OCI-LY1 (cell line): Measurements from ENCODE around the gene KLF7.

ENCODE experiments used
- H2AFZ ChIP-seq: fragments of 200-600 bp; sonication (generic), shearing (Covaris generic); 2 replicates; pipeline ENCODE4 v1.6.0; 2014; ENCODE audit warnings: antibody characterized with exemption, mild to moderate bottlenecking, low read length
- H3F3A ChIP-seq: fragments of 200-600 bp; sonication (generic), shearing (Covaris generic); 2 replicates; pipeline ENCODE4 v1.6.0; 2014; ENCODE audit warnings: mild to moderate bottlenecking, antibody characterized with exemption, low read length, moderate library complexity; ENCODE audit not compliant: insufficient read depth
- H3K27ac ChIP-seq: fragments of 200-600 bp; sonication (generic); 2 replicates; pipeline ENCODE4 v1.5.1; 2014; ENCODE audit warnings: low read length, mixed run types, mild to moderate bottlenecking, low read depth; ENCODE audit not compliant: poor library complexity, severe bottlenecking
- H3K27me3 ChIP-seq: fragments of 200-600 bp; sonication (generic); 2 replicates; pipeline ENCODE4 v1.6.0; 2014; ENCODE audit warnings: antibody characterized with exemption, mild to moderate bottlenecking, low read length, moderate library complexity; ENCODE audit not compliant: insufficient read depth
- H3K36me3 ChIP-seq: fragments of 200-600 bp; sonication (generic); 2 replicates; pipeline ENCODE4 v1.6.1; 2014; ENCODE audit warnings: mild to moderate bottlenecking, antibody characterized with exemption, low read length, moderate library complexity, mixed read lengths; ENCODE audit not compliant: insufficient read depth
- H3K4me1 ChIP-seq: fragments of 200-600 bp; sonication (generic); 2 replicates; pipeline ENCODE4 v1.5.1; 2014; ENCODE audit warnings: mild to moderate bottlenecking, low read length, moderate library complexity; ENCODE audit not compliant: insufficient read depth, severe bottlenecking
- H3K4me2 ChIP-seq: fragments of 200-600 bp; sonication (generic), shearing (Covaris generic); 2 replicates; pipeline ENCODE4 v1.6.1; 2014; ENCODE audit warnings: low read length
- H3K4me3 ChIP-seq: fragments of 200-600 bp; sonication (generic); 2 replicates; pipeline ENCODE4 v1.5.1; 2014; ENCODE audit warnings: low read length, low read depth, mild to moderate bottlenecking, mixed read lengths; ENCODE audit not compliant: poor library complexity, severe bottlenecking
- H3K79me2 ChIP-seq: fragments of 200-600 bp; shearing (Covaris generic); 2 replicates; pipeline ENCODE4 v1.6.1; 2016; ENCODE audit warnings: mixed run types, low read length, mixed read lengths; ENCODE audit not compliant: insufficient read depth
- H3K9ac ChIP-seq: fragments of 200-600 bp; sonication (generic), shearing (Covaris generic); 2 replicates; pipeline ENCODE4 v1.6.1; 2014; ENCODE audit warnings: mild to moderate bottlenecking, low read length, mixed read lengths
- H3K9me2 ChIP-seq: fragments of 200-600 bp; sonication (generic), shearing (Covaris generic); 2 replicates; pipeline ENCODE4 v1.6.1; 2014; ENCODE audit warnings: low read depth, mild to moderate bottlenecking, low read length, mixed read lengths
- H3K9me3 ChIP-seq: fragments of 200-600 bp; shearing (Covaris generic); 2 replicates; pipeline ENCODE4 v1.6.1; 2014; ENCODE audit warnings: low read length, mixed read lengths
- H4K20me1 ChIP-seq: fragments of 200-600 bp; sonication (generic), shearing (Covaris generic); 2 replicates; pipeline ENCODE4 v1.6.0; 2016; ENCODE audit warnings: mild to moderate bottlenecking, low read length; ENCODE audit not compliant: insufficient read depth
- CTCF ChIP-seq: fragments of 200-600 bp; sonication (generic), shearing (Covaris generic); IDR thresholded peaks from 2 replicates; pipeline ENCODE4 v1.5.1; 2017; ENCODE audit warnings: mild to moderate bottlenecking, antibody characterized with exemption, low read length, moderate library complexity, mixed read lengths
- EZH2 ChIP-seq: fragments of 200-600 bp; sonication (generic), shearing (Covaris generic); IDR thresholded peaks from 2 replicates; pipeline ENCODE4 v1.8.0; 2017; ENCODE audit warnings: borderline replicate concordance, mixed run types, mild to moderate bottlenecking, antibody characterized with exemption, low read length, moderate library complexity, mixed read lengths

KLF7 gene

GRCh38 chr2:207133820-207134519, 31.8 kb downstream of the KLF7 start:
- Histone ChIP-seq H3K79me2 (no peaks in the 10 kb centered on the region), H3K4me2 (no peak overlapping the region), H3K9ac (no peak overlapping the region)

GRCh38 chr2:207133458-207133819, 32.3 kb downstream of the KLF7 start:
- Histone ChIP-seq H3F3A (no peaks in the 10 kb centered on the region), H3K36me3 (no peaks in the 10 kb centered on the region), H3K4me1 (no peaks in the 10 kb centered on the region), H3K27ac (no peak overlapping the region), H4K20me1 (no peaks in the 10 kb centered on the region), H3K4me2 (no peak overlapping the region), H3K27me3 (no peaks in the 10 kb centered on the region), H2AFZ (no peak overlapping the region), H3K9ac (no peak overlapping the region), H3K4me3 (no peak overlapping the region), H3K9me2 (no peaks in the 10 kb centered on the region), H3K9me3 (no peaks in the 10 kb centered on the region), H3K79me2 (no peaks in the 10 kb centered on the region)
- no peak for TF ChIP-seq EZH2
- no peak for TF ChIP-seq CTCF

More at GRCh38 chr2:207133820-207134519, 31.8 kb downstream of the KLF7 start:
- H3F3A ChIP-seq: no peaks in the 10 kb centered on the region
- no peaks in the 10 kb centered on the region for H3K36me3 ChIP-seq
- no peaks in the 10 kb centered on the region for H3K9me3 ChIP-seq
- H3K27me3 ChIP-seq: no peaks in the 10 kb centered on the region
- H4K20me1 ChIP-seq: no peaks in the 10 kb centered on the region
- H3K27ac ChIP-seq: no peak overlapping the region
- H3K4me1 ChIP-seq: no peaks in the 10 kb centered on the region
- no peak overlapping the region for H3K4me3 ChIP-seq
- H2AFZ ChIP-seq: no peak overlapping the region
- no peaks in the 10 kb centered on the region for H3K9me2 ChIP-seq
- TF ChIP-seq CTCF: no peak
- no peak for TF ChIP-seq EZH2

- Histone ChIP-seq H3K4me2 (no peak overlapping the region), H3K4me3 (no peak overlapping the region), H3K9me2 (no peaks in the 10 kb centered on the region), H3K27me3 (no peaks in the 10 kb centered on the region), H3K9me3 (no peaks in the 10 kb centered on the region), H3K36me3 (no peaks in the 10 kb centered on the region), H3F3A (no peaks in the 10 kb centered on the region), H3K27ac (no peak overlapping the region), H3K79me2 (no peaks in the 10 kb centered on the region), H3K9ac (no peak overlapping the region), H4K20me1 (no peaks in the 10 kb centered on the region), H3K4me1 (no peaks in the 10 kb centered on the region), H2AFZ (no peak overlapping the region)
- no peak for TF ChIP-seq EZH2
- no peak for TF ChIP-seq CTCF
Measured at GRCh38 chr2:207132019-207132418, 33.7 kb downstream of the KLF7 start.
